ENCODE results near the gene PDYN.

PDYN gene

DNA sequence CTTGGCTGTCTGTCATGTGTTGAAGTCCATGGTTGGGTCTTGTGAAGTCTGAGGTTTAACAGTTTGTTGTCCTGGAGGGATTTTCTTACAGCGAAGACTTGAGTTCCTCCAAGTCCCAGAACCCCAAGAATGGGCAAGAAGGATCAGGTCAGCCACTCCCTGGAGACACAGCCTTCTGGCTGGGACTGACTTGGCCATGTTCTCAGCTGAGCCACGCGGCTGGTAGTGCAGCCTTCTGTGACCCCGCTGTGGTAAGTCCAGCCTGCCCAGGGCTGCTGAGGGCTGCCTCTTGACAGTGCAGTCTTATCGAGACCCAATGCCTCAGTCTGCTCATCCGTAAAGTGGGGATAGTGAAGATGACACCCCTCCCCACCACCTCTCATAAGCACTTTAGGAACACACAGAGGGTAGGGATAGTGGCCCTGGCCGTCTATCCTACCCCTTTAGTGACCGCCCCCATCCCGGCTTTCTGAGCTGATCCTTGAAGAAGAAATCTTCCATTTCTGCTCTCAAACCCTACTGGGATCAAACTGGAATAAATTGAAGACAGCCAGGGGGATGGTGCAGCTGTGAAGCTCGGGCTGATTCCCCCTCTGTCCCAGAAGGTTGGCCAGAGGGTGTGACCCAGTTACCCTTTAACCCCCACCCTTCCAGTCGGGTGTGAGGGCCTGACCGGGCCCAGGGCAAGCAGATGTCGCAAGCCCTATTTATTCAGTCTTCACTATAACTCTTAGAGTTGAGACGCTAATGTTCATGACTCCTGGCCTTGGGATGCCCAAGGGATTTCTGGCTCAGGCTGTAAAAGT lies 55.2 kb downstream of the PDYN start:
- Mint-ChIP-seq H3K9me3 (no peaks in the 10 kb centered on the region), H3K36me3 (ENCODE audit: low read depth) (no peaks in the 10 kb centered on the region), H3K27ac (no peak overlapping the region), H3K4me1 (ENCODE audit: low read depth) (no peaks in the 10 kb centered on the region), H3K27me3 (peaks cover 30% of the 10 kb centered on the region), H3K4me3 (no peak overlapping the region)
- DNase-seq: no peak

DNA sequence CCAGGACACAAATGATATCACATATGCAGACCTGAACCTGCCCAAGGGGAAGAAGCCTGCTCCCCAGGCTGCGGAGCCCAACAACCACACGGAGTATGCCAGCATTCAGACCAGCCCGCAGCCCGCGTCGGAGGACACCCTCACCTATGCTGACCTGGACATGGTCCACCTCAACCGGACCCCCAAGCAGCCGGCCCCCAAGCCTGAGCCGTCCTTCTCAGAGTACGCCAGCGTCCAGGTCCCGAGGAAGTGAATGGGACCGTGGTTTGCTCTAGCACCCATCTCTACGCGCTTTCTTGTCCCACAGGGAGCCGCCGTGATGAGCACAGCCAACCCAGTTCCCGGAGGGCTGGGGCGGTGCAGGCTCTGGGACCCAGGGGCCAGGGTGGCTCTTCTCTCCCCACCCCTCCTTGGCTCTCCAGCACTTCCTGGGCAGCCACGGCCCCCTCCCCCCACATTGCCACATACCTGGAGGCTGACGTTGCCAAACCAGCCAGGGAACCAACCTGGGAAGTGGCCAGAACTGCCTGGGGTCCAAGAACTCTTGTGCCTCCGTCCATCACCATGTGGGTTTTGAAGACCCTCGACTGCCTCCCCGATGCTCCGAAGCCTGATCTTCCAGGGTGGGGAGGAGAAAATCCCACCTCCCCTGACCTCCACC lies 56.4 kb downstream of the PDYN start:
- Mint-ChIP-seq H3K9me3 (no peaks in the 10 kb centered on the region), H3K36me3 (ENCODE audit: low read depth) (no peaks in the 10 kb centered on the region), H3K27ac (no peak overlapping the region), H3K27me3 (peaks cover 25% of the 10 kb centered on the region), H3K4me1 (ENCODE audit: low read depth) (no peaks in the 10 kb centered on the region), H3K4me3 (no peak overlapping the region)
- no peak for DNase-seq

DNA sequence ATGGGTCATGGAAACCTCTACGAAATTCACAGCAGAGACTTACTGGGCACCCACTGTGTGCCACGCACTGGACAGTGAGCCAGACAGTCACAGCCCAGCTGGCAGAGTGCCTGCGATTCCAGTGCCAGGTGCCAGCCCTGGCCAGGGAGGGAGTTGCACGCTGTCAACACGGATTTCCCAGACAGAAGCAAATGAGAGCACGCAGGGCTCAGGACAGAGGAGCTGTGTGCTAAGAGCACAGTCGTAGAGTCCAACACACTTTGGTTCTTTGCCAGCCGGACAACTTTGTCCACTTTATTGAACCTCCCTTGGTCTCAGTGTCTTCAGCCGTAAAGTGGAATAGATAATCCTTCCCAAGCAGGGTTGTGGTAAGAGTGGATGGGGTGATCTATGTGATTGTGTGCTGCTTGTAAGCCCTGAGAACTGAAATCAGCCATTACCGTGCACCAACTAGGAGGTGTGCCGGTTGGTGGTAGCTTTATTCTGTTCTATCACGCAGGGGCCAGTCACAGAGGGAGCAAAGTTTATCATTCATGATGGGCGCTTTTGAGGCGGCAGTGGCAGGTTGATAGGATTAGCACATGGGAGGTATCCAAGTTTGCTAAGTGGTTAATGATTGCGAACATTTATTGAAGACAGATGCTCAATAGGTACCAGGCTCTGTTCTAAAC lies 58.0 kb downstream of the PDYN start:
- Mint-ChIP-seq H3K36me3 (ENCODE audit: low read depth) (no peaks in the 10 kb centered on the region), H3K4me3 (no peak overlapping the region), H3K9me3 (no peaks in the 10 kb centered on the region), H3K27ac (no peak overlapping the region), H3K4me1 (ENCODE audit: low read depth) (no peaks in the 10 kb centered on the region), H3K27me3 (peaks cover 28% of the 10 kb centered on the region)
- no peak for DNase-seq

DNA sequence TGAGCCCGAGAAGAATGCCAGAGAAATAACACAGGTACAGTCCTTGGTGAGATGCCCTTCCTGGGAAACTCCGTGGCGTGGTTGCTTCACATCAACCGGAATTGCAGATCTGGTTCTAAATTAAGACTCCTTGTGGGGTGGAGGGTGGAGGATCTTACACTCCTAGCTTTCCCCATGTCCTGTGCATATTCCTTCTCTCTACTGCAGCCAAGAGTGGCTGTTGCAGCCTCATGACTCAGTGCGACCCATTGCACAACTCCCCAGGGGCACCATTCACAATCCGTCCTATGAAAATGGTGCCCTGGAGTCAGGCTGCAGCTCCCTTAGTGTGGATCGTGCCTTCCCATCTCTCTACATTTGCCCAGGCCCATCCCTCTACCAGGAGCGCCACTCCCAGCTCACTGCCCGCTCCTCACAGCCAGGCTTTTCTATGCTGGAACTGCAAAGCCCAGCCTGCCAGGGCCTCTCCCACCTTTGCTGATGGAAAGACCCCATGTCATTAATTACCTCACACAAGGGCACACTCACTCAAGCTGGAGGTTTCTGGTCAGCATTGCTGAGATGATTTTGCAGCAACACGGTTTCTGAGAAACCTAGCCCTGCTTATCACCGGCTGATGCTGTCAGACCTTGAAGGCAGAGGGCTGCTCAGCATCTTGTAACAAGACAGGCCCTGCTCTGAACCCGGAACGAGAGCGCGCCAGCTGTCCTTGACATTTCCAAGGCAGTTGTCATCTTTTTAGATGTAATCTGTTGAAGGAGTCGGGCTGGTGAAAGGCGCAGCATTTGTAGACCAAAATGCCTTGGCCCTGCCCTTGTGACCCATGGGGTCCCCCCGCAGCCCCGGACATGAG lies 58.9 kb downstream of the PDYN start:
- DNase-seq: no peak
- no peaks in the 10 kb centered on the region for H3K36me3 Mint-ChIP-seq (ENCODE audit: low read depth)
- H3K4me1 Mint-ChIP-seq (ENCODE audit: low read depth): no peaks in the 10 kb centered on the region
- H3K4me3 Mint-ChIP-seq: no peak overlapping the region
- H3K9me3 Mint-ChIP-seq: no peaks in the 10 kb centered on the region
- no peak overlapping the region for H3K27ac Mint-ChIP-seq
- H3K27me3 Mint-ChIP-seq: peaks cover 32% of the 10 kb centered on the region

DNA sequence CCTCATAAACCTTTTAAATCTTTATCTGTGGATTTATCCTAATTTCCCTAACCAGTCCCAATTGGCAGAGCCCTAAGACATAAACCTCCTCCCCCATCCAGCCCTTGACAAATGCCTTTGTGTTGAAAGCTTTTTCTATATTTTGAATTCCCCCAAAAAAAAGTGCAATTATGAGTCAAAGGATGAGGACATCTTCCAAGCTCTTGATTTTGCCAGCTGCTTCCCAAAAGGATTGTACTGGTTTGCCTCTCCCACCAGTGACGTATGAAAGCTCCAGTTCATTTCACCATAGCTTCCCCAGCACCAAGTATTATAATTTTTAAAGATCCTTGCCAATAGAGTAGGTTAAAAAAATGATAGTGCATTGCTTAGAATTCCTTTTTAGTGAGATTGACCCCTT lies 59.7 kb downstream of the PDYN start:
- H3K36me3 Mint-ChIP-seq (ENCODE audit: low read depth): no peaks in the 10 kb centered on the region
- no peaks in the 10 kb centered on the region for H3K4me1 Mint-ChIP-seq (ENCODE audit: low read depth)
- no peak overlapping the region for H3K27ac Mint-ChIP-seq
- DNase-seq: no peak
- H3K4me3 Mint-ChIP-seq: no peak overlapping the region
- peaks cover 40% of the 10 kb centered on the region for H3K27me3 Mint-ChIP-seq
- H3K9me3 Mint-ChIP-seq: no peaks in the 10 kb centered on the region

DNA sequence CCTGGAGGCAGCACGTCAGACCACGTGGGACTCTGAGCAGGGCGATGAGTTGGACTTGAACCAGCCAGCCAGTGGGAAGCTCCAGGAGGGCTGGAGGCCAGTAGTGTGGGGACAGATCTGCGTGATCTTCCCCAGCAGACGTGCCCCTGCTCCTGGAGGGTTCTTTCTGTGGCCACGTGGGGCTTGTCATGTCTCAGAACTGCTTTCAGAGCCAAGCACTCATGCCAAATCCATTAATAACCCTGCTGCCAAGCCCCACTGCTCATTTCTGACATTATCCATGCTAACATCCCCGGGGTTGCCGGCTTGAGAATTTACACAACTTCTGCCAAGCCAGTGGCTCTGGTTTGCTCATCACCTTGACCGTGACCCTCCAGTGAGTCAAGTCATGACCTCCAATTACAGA lies 60.4 kb downstream of the PDYN start:
- H3K9me3 Mint-ChIP-seq: no peaks in the 10 kb centered on the region
- no peaks in the 10 kb centered on the region for H3K4me1 Mint-ChIP-seq (ENCODE audit: low read depth)
- H3K36me3 Mint-ChIP-seq (ENCODE audit: low read depth): no peaks in the 10 kb centered on the region

DNA sequence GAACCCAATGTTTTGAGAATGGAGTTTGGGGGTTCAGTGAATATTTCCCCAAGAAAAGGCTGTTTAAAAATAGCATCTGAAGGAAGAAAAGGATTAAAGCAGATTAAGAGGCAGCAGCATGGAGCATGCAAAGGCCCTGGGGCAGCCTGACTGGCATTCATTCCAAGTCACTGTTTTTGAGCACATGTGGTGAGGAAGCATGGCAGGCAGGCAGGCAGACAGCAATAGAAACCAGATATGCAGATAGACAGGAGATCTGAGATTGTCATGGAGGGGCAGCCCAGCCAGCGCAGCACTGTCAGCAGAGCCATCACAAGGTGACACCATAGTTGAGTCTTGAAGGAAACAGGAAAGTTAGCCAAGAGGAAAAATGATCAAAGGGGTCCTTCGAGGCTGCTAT lies 60.9 kb downstream of the PDYN start:
- H3K4me1 Mint-ChIP-seq (ENCODE audit: low read depth): no peaks in the 10 kb centered on the region
- H3K27me3 Mint-ChIP-seq: peaks cover 50% of the 10 kb centered on the region
- no peak overlapping the region for H3K4me3 Mint-ChIP-seq
- H3K9me3 Mint-ChIP-seq: no peaks in the 10 kb centered on the region
- DNase-seq: no peak
- no peaks in the 10 kb centered on the region for H3K36me3 Mint-ChIP-seq (ENCODE audit: low read depth)
- H3K27ac Mint-ChIP-seq: no peak overlapping the region

More for the DNA sequence above, 60.4 kb downstream of the PDYN start:
- peaks cover 45% of the 10 kb centered on the region for H3K27me3 Mint-ChIP-seq
- DNase-seq: no peak
- no peak overlapping the region for H3K4me3 Mint-ChIP-seq
- no peak overlapping the region for H3K27ac Mint-ChIP-seq

DNA sequence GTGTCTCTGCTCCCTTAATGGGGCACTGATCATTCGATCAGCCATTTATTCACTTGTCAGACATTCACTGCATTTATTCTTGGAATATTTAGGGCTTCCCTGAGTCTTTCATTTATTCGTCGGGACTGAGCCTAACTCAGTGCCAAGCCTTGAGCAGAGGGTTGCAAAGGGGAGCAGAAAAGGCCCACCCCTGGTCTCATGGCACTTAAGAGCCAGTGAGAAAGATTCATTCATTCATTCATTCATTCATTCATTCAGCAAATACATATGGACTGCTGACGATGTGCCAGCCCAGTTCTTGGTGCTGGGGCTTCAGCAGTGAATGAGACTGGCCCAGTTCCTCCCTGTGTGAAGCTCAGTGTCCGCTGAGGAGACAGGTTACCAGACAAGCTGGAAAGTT lies 62.0 kb downstream of the PDYN start:
- H3K36me3 Mint-ChIP-seq (ENCODE audit: low read depth): no peaks in the 10 kb centered on the region

DNA sequence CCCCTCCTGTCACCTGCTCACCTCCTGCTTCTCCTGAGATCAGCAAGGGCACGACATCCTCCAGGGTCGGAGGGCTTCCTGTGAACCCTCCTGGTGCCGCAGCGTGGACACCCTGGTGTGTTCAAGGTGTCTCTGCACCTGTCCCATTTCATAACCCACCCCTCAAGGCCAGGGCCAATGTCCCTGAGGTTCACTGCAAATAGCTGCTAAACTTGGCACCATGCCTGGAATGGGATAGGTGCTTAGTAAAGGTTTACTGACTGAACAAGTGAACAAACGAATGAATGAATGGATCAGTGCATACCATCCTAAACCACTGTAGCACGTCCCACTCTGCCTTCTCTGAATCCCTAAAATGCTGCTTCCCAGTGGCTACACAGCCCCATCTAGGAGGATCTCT lies 63.7 kb downstream of the PDYN start:
- no peaks in the 10 kb centered on the region for H3K36me3 Mint-ChIP-seq (ENCODE audit: low read depth)
- H3K9me3 Mint-ChIP-seq: no peaks in the 10 kb centered on the region
- no peaks in the 10 kb centered on the region for H3K4me1 Mint-ChIP-seq (ENCODE audit: low read depth)
- peaks cover 48% of the 10 kb centered on the region for H3K27me3 Mint-ChIP-seq
- H3K4me3 Mint-ChIP-seq: no peak overlapping the region
- DNase-seq: no peak
- H3K27ac Mint-ChIP-seq: no peak overlapping the region

More for the DNA sequence above, 62.0 kb downstream of the PDYN start:
- H3K4me3 Mint-ChIP-seq: no peak overlapping the region
- DNase-seq: no peak
- no peak overlapping the region for H3K27ac Mint-ChIP-seq
- H3K9me3 Mint-ChIP-seq: no peaks in the 10 kb centered on the region
- H3K4me1 Mint-ChIP-seq (ENCODE audit: low read depth): no peaks in the 10 kb centered on the region
- peaks cover 50% of the 10 kb centered on the region for H3K27me3 Mint-ChIP-seq

DNA sequence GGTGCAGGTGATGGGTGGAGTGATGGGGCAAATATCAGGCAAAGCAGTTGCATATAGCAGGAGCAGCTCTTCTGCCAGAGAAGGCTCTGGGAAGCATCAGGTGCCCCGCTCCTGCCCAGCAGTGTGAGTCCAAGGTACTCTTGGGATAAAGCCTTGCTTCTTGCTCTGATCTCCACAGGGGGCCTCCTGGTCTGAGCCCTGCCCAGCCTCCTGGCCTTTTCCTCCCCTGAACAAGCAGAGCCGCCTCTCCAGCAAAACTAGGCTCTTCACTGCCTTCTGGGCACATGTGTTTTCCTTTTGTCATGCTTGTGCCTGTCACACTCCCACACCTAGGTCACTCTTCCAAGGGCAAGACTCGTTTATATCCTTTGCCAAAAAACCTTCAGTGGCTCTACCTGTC lies 64.4 kb downstream of the PDYN start:
- Mint-ChIP-seq H3K4me3 (no peak overlapping the region), H3K27me3 (peaks cover 48% of the 10 kb centered on the region), H3K36me3 (ENCODE audit: low read depth) (no peaks in the 10 kb centered on the region), H3K4me1 (ENCODE audit: low read depth) (no peaks in the 10 kb centered on the region), H3K27ac (no peak overlapping the region), H3K9me3 (no peaks in the 10 kb centered on the region)
- DNase-seq: no peak

DNA sequence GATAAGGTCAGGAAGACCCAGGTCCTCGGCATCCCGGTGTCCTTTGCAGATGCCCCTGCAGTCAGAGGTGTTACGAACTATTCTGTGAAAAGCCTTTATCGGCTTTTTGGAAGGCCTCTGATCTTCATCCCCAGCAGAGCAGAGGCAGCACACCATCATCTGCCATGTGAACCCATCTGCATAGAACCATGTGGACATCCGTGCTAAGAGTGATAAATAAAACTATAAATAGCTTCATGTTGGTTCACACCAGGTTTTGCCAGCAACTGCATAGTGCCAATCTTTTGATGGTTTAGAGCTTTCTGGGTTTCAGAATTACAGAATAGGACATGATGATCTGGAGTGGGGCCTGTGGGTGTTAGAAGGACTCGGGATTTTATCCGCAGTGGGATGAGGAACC lies 65.1 kb downstream of the PDYN start:
- Mint-ChIP-seq H3K4me1 (ENCODE audit: low read depth) (no peaks in the 10 kb centered on the region), H3K27me3 (peaks cover 48% of the 10 kb centered on the region), H3K27ac (no peak overlapping the region), H3K4me3 (no peak overlapping the region), H3K36me3 (ENCODE audit: low read depth) (no peaks in the 10 kb centered on the region), H3K9me3 (no peaks in the 10 kb centered on the region)
- DNase-seq: no peak
